HTERT RPE-1 (cell line): ENCODE results near the gene SCNN1A.

ENCODE experiments used
- in situ Hi-C: fragments of 300-500 bp; cut with MboI; formaldehyde crosslinking; loops from 4 replicates; pipeline ENCODE4 v1.14.3; 2020; ENCODE audit warnings: low sequenced_read_pairs

Gene SCNN1A

GRCh38 chr12:6384499-6385436 is 9.4 kb upstream of the SCNN1A start:
- in situ Hi-C loops = no loop called here

DNA sequence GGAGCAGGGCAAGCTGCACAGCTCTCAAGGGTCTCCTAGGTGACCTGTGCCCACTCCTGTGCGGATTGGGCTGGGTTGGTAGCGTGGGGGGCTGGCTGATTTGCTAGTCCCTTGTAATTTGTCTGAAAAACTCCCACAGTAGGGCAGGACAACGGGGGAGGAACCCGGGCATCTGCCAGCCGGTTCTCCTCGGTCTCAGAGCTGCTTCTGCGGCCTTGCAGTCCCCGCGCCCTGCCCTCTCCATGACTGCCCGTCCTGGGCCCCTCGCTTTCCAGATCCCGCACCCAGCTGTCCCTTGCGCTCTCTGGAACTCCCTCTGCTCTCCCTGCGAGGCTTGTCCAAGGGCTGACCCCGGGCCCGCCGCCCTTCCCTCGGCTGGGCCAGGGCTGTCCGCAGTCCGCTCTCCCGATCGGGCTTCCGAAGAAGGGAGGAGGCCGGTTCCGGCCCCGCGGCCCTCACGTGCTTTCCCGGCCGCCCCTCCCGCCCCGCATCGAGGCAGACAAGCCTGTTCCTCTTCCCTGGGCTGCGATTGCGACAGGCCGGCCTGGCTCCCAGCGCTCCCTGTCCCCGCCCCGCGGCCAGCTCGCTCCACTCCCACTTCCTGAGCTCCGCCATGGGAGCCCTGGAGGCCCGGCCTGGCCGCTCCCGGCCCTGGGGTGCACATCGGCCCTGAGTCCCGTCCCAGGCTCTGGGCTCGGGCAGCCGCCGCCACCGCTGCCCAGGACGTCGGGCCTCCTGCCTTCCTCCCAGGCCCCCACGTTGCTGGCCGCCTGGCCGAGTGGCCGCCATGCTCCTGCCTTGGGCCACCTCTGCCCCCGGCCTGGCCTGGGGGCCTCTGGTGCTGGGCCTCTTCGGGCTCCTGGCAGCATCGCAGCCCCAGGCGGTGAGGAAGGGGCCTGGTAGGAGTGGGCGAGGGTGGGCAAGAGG is 8.5 kb upstream of the SCNN1A start, which contains the start of gene LTBR:
TSS of gene LTBR (plus strand) at position 591 of the 927 bp plus-strand sequence. CDS start at position 788, 197 bp downstream.
- in situ Hi-C loops = no loop called here

- in situ Hi-C loops = no loop called here
Measured at GRCh38 chr12:6382982-6383381, 7.6 kb upstream of the SCNN1A start.

DNA sequence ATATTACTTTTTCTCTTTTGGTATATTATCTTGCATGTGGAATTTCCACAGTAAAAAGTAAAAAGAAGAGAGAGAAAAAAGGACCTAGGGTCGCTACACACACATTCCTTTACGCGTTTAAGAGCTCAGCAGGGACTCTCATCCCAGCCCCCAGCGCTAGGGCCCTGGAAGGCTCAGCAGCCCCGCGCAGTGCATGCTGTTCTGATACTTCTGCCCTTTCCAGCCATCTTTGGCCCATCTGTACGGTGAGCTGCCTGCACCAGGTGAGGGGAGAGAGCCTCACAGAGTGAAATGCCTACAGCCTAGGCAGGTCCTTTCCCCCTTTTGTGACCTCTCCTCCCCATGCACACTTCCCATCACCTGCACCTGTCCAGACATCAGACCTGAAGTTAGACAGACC is 7.0 kb upstream of the SCNN1A start:
- in situ Hi-C loops = no loop called here

- in situ Hi-C loops = no loop called here
Measured at GRCh38 chr12:6380141-6381121, 5.1 kb upstream of the SCNN1A start.

DNA sequence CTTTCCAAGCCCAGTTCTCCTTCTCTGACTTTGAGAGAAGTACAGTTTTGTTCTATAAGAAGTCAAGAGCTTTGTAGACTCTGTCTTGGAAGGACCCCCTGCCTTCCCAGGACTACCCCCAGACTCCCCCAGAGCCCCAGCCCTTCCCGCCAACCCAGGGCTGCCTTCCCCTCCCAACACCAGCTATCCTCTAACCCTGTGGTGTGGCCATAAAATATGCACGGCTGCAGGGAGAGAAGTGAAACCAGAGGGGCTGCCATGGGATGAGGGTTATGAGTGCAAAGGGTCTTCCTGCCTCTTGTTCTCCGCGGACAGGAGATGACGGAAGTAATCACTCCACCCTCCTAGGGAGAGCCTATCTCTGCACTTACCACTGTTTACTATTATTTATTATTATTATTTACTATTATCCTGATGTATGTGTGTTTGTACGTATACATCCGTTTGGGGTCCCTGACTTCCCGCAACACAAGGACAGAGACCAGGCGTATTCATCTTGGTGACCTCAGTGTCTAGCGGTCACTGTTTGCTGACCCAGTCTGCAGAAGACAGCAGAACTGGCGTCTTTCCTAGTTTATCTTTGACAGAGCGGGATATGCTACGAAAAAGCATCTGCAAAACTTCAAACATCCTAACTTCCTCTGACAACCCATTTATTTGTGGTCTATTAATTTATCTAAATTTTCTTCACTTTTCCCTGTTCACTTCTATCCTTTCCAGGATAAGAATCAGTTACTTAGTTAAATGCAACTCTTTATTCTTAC is 3.5 kb upstream of the SCNN1A start:
- in situ Hi-C loops = no loop called here

DNA sequence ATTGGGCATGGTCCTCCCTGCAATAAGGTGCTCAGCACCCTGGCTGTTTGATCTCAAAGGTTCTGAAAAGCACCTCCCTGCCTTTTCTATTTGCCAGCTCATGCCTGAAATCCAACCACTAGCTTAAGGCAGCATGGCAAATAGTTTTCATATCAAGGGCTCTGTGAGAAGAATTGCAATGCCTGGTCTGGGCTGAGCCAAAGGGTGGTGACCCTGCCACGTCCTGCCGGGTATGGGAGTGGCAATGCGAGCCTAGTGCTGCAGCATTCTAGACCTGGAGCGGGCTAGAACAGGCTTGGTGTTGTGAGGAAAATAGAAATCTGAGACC is 2.3 kb upstream of the SCNN1A start:
- in situ Hi-C loops = no loop called here

GRCh38 chr12:6376870-6377666 is 1.7 kb upstream of the SCNN1A start:
- in situ Hi-C loops = no loop called here

- in situ Hi-C loops = no loop called here
Measured at GRCh38 chr12:6376079-6376869, 911 bp upstream of the SCNN1A start.

DNA sequence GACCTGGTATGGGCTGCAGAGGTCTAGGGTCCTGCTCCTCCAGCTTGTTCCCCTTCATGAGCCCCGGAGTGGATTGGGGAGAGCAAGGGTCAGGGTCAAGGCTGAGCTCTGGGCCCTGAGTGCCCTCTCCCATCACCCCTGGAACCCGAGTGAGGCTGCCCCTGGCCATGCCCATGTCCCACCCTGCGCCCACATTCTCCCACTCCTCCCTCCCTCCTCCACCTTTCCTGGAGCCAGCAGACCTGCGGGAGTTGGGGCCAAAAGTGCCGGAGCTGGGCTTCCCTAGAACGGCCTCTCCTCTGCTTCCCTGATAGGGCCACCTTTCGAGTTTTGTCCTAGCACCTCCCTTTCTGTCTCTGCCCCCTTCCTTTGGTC is 590 bp downstream of the SCNN1A start:
- in situ Hi-C loops = no loop called here

DNA sequence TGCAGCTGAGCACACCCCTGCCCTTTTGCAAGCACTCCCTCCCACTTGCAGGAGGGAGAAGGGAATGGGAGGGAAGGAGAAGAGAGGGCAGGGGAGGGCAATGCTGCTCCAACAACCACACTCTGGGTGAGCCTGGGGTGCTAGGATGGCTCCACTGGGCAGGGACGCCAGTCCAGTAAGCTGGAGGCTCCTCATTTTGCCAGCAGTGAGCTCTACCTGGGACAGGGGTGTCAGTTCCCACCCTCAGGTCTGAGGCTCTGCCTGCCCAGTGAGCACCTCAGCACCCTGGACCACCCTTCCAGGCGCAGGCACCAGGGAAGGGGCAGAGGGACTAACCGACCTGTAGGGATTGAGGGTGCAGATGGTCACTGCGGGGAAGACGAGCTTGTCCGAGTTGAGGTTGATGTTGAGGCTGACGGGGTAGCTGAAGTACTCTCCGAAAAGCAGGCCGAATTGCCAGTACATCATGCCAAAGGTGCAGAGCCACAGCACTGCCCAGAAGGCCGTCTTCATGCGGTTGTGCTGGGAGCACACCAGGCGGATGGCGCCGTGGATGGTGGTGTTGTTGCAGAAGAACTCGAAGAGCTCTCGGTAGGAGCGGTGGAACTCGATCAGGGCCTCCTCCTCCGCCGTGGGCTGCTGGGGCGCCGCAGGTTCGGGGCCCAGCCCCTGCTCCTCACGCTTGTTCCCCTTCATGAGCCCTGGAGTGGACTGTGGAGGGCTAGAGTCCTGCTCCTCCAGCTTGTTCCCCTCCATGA is 1.2 kb downstream of the SCNN1A start:
- in situ Hi-C loops = no loop called here

- in situ Hi-C loops = no loop called here
Measured at GRCh38 chr12:6373022-6373787, 2.2 kb downstream of the SCNN1A start.

GRCh38 chr12:6372403-6373003 is 2.9 kb downstream of the SCNN1A start:
- in situ Hi-C loops = no loop called here

GRCh38 chr12:6370994-6371754 is 4.2 kb downstream of the SCNN1A start:
- in situ Hi-C loops = no loop called here

DNA sequence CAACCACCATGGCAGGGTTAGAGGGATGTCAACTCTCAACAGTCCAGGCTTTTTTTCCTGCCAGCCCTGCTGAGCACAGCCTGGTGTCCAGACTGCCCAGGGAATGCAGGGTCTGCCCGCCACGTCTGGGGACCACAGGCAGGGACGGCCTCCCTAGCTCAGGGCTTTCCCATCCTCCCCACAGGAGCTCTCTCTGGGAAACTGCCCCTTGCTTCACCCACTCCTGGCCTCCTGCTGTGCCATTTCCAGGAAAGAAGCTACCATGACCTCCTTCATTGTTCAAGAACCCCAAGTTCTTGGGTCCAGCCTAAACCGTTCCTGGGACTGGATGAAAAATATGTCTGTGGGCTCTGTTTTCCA is 4.8 kb downstream of the SCNN1A start:
- in situ Hi-C loops = no loop called here
